HepG2 (cell line): ENCODE data around the gene HNRNPUL1. TPM values are rescaled to one million over a fixed set of nuclear protein-coding genes. Genes with fewer than 3 reads are reported as not detected.

Source experiments
- ARNTL ChIP-seq: sonication (generic); formaldehyde crosslinking; IDR thresholded peaks from 2 replicates; pipeline ENCODE4 v1.4.0; 2020; ENCODE audit warnings: mild to moderate bottlenecking, missing genetic modification reagents
- JDP2 ChIP-seq: sonication (generic); formaldehyde crosslinking; IDR thresholded peaks from 2 replicates; pipeline ENCODE4 v1.8.1; 2022; ENCODE audit warnings: missing genetic modification reagents, borderline replicate concordance
- MATR3 ChIP-seq: sonication (generic); formaldehyde crosslinking; IDR thresholded peaks from 2 replicates; pipeline ENCODE4 v1.4.0; 2020; ENCODE audit warnings: missing genetic modification reagents
- MED13 ChIP-seq: sonication (generic); formaldehyde crosslinking; IDR thresholded peaks from 2 replicates; pipeline ENCODE4 v1.5.0; 2020; ENCODE audit warnings: missing genetic modification reagents
- MED8 ChIP-seq: sonication (generic); formaldehyde crosslinking; IDR thresholded peaks from 2 replicates; pipeline ENCODE4 v1.8.1; 2023; ENCODE audit warnings: mild to moderate bottlenecking, missing genetic modification reagents; ENCODE audit not compliant: insufficient replicate concordance
- NBN ChIP-seq: fragments of 450-650 bp; conservative IDR thresholded peaks from 2 replicates; pipeline ENCODE4 v1.6.1; 2017
- NR2F1 ChIP-seq, 2 experiments: fragments of 450-650 bp in 1 of 2; formaldehyde crosslinking in 1 of 2; IDR thresholded peaks; 2 replicates each; pipeline versions ENCODE4 v1.5.0 to v1.6.1; 2016 to 2020; ENCODE audit warnings: mild to moderate bottlenecking in 1 of 2, missing compliant biosample characterization in 1 of 2, missing genetic modification reagents in 1 of 2, moderate library complexity in 1 of 2
- RCOR2 ChIP-seq: IDR thresholded peaks from 2 replicates; pipeline ENCODE4 v1.6.1; 2016; ENCODE audit warnings: missing biosample characterization, missing genetic modification reagents
- SAP130 ChIP-seq: IDR thresholded peaks from 2 replicates; pipeline ENCODE4 v1.6.1; 2016; ENCODE audit warnings: low read depth
- SP5 ChIP-seq: IDR thresholded peaks from 2 replicates; pipeline ENCODE4 v1.6.1; 2016; ENCODE audit warnings: low read depth, borderline replicate concordance
- XRCC5 ChIP-seq: fragments of 200-400 bp; formaldehyde crosslinking; optimal IDR thresholded peaks from 2 replicates; pipeline ENCODE3; 2017; ENCODE audit warnings: mild to moderate bottlenecking, low read length
- ZFYVE20 ChIP-seq: sonication (generic); formaldehyde crosslinking; IDR thresholded peaks from 2 replicates; pipeline ENCODE4 v1.8.0; 2023; ENCODE audit warnings: low read depth, mild to moderate bottlenecking, moderate library complexity, missing genetic modification reagents, borderline replicate concordance
- ZNF562 ChIP-seq: sonication (generic); formaldehyde crosslinking; IDR thresholded peaks from 2 replicates; pipeline ENCODE4 v1.8.0; 2022; ENCODE audit warnings: missing genetic modification reagents, borderline replicate concordance
- ZNF781 ChIP-seq: sonication (generic); formaldehyde crosslinking; IDR thresholded peaks from 2 replicates; pipeline ENCODE4 v1.5.1; 2020; ENCODE audit warnings: borderline replicate concordance, mild to moderate bottlenecking, missing genetic modification reagents; ENCODE audit errors: not compliant biosample characterization
- ZNF782 ChIP-seq: sonication (generic); formaldehyde crosslinking; IDR thresholded peaks from 2 replicates; pipeline ENCODE4 v1.4.0; 2020; ENCODE audit warnings: missing genetic modification reagents, mild to moderate bottlenecking, borderline replicate concordance
- polyA plus RNA-seq, 8 experiments: library from polyadenylated mRNA; depleted of rRNA in 3 of 8; stranded (reverse) in 7 of 8; unstranded in 1 of 8; fragments of >200 nt; fragmentation: Illumina TruSeq in 4 of 8; extraction: Trizol in 4 of 8; gene quantifications; 2 replicates each; pipeline versions ENCODE4 v1.2.1 to v1.2.3, GENCODE V29; 2011 to 2016; ENCODE audit warnings: low read depth in 4 of 8, missing spikeins in 1 of 8, mixed read lengths in 1 of 8; ENCODE audit not compliant: insufficient read depth in 1 of 8
- total RNA-seq, 5 experiments: library from RNA; depleted of rRNA; stranded (reverse); fragments of >200 nt; fragmentation: Illumina TruSeq; extraction: Trizol; gene quantifications; 2 replicates each; pipeline ENCODE4 v1.2.3, GENCODE V29; 2016; ENCODE audit warnings: low read depth in 1 of 5
- TF ChIP-seq, protein P1 (sequence below): IDR thresholded peaks from 2 replicates; pipeline ENCODE4 v1.6.1; 2016; ENCODE audit warnings: low read depth, missing genetic modification reagents, missing compliant biosample characterization
- TF ChIP-seq, protein P2 (sequence below): IDR thresholded peaks from 2 replicates; pipeline ENCODE4 v1.6.1; 2016
- TF ChIP-seq, protein P3 (sequence below): sonication (generic); formaldehyde crosslinking; conservative IDR thresholded peaks from 2 replicates; pipeline ENCODE4 v1.8.0; 2022; ENCODE audit warnings: mild to moderate bottlenecking, moderate library complexity, missing genetic modification reagents
- TF ChIP-seq, protein P4 (sequence below): IDR thresholded peaks from 2 replicates; pipeline ENCODE4 v1.6.1; 2016; ENCODE audit warnings: mild to moderate bottlenecking

HNRNPUL1 gene
- total and polyA plus RNA-seq, 2 of the 13 experiments (the other 11 are each of a cell fraction or from before 2014, with no cell fraction given), result 30.9 to 81.7 TPM

DNA sequence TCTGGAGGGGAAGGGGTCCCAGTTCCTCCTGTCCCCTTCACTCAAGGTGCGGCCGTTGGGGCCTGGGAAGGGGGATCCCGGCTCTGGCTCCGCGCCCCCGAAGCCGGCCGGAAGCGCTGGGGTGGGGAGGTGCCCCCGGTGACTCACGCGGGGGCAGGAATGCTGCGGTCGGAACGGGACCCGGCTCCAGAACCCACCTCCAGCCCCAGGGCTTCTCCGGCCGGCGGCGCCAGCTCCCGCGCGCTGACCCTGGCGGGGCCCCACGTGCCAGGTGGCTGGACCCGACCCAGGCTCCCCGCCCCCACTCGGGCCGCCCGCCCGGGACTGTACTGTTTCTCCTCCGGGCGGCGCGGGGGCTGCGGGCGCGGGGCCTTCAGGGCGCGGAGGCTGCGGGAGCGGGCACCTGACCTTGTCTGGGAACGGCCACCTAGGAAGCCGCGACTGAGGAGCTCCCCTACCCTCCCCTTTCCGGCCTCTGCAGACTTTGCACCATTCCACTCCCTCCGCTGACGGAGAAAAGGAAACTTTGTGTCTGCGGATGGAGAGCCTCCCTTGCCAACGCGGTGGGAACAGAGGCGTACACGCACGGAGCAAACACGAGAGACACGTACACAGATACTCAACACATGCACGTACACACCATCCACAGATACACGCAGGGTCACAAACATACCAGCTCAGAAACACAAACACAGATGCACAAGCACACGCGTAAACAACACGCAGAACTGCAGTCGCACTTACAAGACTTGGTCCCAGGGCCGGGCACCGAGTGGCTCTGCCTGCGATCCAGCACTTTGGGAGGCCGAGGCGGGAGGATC lies 37.9 kb upstream of the HNRNPUL1 start (continued):
- TF ChIP-seq, protein P1, sequence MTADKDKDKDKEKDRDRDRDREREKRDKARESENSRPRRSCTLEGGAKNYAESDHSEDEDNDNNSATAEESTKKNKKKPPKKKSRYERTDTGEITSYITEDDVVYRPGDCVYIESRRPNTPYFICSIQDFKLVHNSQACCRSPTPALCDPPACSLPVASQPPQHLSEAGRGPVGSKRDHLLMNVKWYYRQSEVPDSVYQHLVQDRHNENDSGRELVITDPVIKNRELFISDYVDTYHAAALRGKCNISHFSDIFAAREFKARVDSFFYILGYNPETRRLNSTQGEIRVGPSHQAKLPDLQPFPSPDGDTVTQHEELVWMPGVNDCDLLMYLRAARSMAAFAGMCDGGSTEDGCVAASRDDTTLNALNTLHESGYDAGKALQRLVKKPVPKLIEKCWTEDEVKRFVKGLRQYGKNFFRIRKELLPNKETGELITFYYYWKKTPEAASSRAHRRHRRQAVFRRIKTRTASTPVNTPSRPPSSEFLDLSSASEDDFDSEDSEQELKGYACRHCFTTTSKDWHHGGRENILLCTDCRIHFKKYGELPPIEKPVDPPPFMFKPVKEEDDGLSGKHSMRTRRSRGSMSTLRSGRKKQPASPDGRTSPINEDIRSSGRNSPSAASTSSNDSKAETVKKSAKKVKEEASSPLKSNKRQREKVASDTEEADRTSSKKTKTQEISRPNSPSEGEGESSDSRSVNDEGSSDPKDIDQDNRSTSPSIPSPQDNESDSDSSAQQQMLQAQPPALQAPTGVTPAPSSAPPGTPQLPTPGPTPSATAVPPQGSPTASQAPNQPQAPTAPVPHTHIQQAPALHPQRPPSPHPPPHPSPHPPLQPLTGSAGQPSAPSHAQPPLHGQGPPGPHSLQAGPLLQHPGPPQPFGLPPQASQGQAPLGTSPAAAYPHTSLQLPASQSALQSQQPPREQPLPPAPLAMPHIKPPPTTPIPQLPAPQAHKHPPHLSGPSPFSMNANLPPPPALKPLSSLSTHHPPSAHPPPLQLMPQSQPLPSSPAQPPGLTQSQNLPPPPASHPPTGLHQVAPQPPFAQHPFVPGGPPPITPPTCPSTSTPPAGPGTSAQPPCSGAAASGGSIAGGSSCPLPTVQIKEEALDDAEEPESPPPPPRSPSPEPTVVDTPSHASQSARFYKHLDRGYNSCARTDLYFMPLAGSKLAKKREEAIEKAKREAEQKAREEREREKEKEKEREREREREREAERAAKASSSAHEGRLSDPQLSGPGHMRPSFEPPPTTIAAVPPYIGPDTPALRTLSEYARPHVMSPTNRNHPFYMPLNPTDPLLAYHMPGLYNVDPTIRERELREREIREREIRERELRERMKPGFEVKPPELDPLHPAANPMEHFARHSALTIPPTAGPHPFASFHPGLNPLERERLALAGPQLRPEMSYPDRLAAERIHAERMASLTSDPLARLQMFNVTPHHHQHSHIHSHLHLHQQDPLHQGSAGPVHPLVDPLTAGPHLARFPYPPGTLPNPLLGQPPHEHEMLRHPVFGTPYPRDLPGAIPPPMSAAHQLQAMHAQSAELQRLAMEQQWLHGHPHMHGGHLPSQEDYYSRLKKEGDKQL (CRISPR knock-in tag), result peak; percentile 33
- TF ChIP-seq ZNF782 (CRISPR knock-in tag) (no peak), MATR3 (CRISPR knock-in tag) (no peak), MED13 (CRISPR knock-in tag) (no peak), JDP2 (no peak), ZFYVE20 (no peak), SP5 (CRISPR knock-in tag) (no peak; the same call in 1 of the 2 replicates), RCOR2 (CRISPR knock-in tag) (no peak), SAP130 (CRISPR knock-in tag) (peak; percentile 63), ZNF562 (no peak), XRCC5 (peak; percentile 47), MED8 (CRISPR knock-in tag) (no peak), ZNF781 (no peak), ARNTL (peak; percentile 35; the same call in 1 of the 2 replicates), NBN (no peak), NR2F1 (CRISPR knock-in tag; IDR thresholded peaks at IDR 0.05) (peak in 1 of 2 experiments; percentile 64; a peak in 2 of 4 replicates)
- TF ChIP-seq, protein P2, sequence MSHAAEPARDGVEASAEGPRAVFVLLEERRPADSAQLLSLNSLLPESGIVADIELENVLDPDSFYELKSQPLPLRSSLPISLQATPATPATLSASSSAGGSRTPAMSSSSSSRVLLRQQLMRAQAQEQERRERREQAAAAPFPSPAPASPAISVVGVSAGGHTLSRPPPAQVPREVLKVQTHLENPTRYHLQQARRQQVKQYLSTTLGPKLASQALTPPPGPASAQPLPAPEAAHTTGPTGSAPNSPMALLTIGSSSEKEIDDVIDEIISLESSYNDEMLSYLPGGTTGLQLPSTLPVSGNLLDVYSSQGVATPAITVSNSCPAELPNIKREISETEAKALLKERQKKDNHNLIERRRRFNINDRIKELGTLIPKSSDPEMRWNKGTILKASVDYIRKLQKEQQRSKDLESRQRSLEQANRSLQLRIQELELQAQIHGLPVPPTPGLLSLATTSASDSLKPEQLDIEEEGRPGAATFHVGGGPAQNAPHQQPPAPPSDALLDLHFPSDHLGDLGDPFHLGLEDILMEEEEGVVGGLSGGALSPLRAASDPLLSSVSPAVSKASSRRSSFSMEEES (CRISPR knock-in tag), result peak; percentile 32; the same call in 1 of the 2 replicates
- TF ChIP-seq, protein P3, sequence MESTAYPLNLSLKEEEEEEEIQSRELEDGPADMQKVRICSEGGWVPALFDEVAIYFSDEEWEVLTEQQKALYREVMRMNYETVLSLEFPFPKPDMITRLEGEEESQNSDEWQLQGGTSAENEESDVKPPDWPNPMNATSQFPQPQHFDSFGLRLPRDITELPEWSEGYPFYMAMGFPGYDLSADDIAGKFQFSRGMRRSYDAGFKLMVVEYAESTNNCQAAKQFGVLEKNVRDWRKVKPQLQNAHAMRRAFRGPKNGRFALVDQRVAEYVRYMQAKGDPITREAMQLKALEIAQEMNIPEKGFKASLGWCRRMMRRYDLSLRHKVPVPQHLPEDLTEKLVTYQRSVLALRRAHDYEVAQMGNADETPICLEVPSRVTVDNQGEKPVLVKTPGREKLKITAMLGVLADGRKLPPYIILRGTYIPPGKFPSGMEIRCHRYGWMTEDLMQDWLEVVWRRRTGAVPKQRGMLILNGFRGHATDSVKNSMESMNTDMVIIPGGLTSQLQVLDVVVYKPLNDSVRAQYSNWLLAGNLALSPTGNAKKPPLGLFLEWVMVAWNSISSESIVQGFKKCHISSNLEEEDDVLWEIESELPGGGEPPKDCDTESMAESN (CRISPR knock-in tag), result peak; percentile 40; the same call in 1 of the 2 replicates
- TF ChIP-seq, protein P4, sequence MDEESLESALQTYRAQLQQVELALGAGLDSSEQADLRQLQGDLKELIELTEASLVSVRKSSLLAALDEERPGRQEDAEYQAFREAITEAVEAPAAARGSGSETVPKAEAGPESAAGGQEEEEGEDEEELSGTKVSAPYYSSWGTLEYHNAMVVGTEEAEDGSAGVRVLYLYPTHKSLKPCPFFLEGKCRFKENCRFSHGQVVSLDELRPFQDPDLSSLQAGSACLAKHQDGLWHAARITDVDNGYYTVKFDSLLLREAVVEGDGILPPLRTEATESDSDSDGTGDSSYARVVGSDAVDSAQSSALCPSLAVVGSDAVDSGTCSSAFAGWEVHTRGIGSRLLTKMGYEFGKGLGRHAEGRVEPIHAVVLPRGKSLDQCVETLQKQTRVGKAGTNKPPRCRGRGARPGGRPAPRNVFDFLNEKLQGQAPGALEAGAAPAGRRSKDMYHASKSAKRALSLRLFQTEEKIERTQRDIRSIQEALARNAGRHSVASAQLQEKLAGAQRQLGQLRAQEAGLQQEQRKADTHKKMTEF (CRISPR knock-in tag), result no peak; the same call in 1 of the 2 replicates
